Measurements from ENCODE around the gene CABLES1.

DNA sequence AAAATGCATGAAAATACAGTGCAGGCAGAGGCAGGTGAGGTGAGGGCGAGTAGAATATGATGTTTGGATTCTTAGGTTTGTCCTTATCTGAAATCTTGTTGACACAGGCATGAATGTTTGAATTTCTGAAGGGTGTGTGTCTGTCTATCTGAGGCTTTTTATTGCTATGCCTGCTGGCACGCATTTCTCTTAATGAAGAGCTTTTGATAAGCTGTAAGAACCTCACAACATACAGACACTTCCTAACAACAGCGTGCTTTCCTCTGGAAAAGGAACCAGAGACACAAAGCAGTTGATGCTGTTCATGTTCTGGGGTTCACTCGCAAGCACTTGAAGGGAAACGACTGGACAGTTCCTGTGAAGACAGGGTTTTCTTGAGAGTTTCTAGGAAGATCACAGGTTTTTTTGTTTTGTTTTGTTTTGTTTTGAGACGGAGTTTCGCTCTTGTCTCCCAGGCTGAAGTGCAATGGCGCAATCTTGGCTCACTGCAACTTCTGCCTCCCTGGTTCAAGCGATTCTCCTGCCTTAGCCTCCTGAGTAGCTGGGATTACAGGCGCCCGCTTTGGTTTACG, 33.3 kb upstream of the CABLES1 start:
- TF ChIP-seq CTCF (IDR thresholded peaks at IDR 0.05) (no peak), POLR2AphosphoS5 (IDR thresholded peaks at IDR 0.05; ENCODE audit: low read depth, low read length) (peak; percentile 70; the same call in 1 of the 2 replicates), SIN3A (IDR thresholded peaks at IDR 0.05; ENCODE audit: borderline replicate concordance, insufficient read depth, low read depth, low read length) (no peak)
- TF ChIP-seq, protein P1, sequence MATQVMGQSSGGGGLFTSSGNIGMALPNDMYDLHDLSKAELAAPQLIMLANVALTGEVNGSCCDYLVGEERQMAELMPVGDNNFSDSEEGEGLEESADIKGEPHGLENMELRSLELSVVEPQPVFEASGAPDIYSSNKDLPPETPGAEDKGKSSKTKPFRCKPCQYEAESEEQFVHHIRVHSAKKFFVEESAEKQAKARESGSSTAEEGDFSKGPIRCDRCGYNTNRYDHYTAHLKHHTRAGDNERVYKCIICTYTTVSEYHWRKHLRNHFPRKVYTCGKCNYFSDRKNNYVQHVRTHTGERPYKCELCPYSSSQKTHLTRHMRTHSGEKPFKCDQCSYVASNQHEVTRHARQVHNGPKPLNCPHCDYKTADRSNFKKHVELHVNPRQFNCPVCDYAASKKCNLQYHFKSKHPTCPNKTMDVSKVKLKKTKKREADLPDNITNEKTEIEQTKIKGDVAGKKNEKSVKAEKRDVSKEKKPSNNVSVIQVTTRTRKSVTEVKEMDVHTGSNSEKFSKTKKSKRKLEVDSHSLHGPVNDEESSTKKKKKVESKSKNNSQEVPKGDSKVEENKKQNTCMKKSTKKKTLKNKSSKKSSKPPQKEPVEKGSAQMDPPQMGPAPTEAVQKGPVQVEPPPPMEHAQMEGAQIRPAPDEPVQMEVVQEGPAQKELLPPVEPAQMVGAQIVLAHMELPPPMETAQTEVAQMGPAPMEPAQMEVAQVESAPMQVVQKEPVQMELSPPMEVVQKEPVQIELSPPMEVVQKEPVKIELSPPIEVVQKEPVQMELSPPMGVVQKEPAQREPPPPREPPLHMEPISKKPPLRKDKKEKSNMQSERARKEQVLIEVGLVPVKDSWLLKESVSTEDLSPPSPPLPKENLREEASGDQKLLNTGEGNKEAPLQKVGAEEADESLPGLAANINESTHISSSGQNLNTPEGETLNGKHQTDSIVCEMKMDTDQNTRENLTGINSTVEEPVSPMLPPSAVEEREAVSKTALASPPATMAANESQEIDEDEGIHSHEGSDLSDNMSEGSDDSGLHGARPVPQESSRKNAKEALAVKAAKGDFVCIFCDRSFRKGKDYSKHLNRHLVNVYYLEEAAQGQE (IDR thresholded peaks at IDR 0.05; ENCODE audit: insufficient read depth in 1 of 2, low read depth in 2 of 2, low read length in 1 of 2), result peak in 1 of 2 experiments; percentile 44; a peak in 2 of 4 replicates

Data from Panc1 (cell line).